Effector memory CD4-positive, alpha-beta T cell (primary cell): ENCODE measurements around the gene SLC11A1.

Experiments used
- DNase-seq, 3 donors: peaks; one replicate each; pipeline ENCODE4 v3.0.0-alpha.2; 2020
- H3K27ac ChIP-seq: 2 replicates; pipeline ENCODE4 v1.7.0; 2013; ENCODE audit warnings: mild to moderate bottlenecking, low read length, moderate library complexity; ENCODE audit not compliant: insufficient read depth, poor library complexity, severe bottlenecking
- H3K27me3 ChIP-seq: replicated peaks from 2 replicates; pipeline ENCODE4 v1.7.0; 2013; ENCODE audit warnings: mild to moderate bottlenecking, low read length; ENCODE audit not compliant: insufficient read depth, control insufficient read depth, poor library complexity, severe bottlenecking
- H3K36me3 ChIP-seq: 2 replicates; pipeline ENCODE4 v1.7.0; 2013; ENCODE audit warnings: mild to moderate bottlenecking, low read length, moderate library complexity; ENCODE audit not compliant: control insufficient read depth, insufficient read depth
- H3K4me1 ChIP-seq: 2 replicates; pipeline ENCODE4 v1.7.0; 2013; ENCODE audit warnings: low read length, mild to moderate bottlenecking; ENCODE audit not compliant: control insufficient read depth, insufficient read depth, poor library complexity, severe bottlenecking
- H3K4me3 ChIP-seq: 2 replicates; pipeline ENCODE4 v1.7.0; 2013; ENCODE audit warnings: low read length, low read depth, mild to moderate bottlenecking; ENCODE audit not compliant: insufficient read depth, poor library complexity, severe bottlenecking
- H3K9me3 ChIP-seq: 2 replicates; pipeline ENCODE4 v1.7.0; 2013; ENCODE audit warnings: mild to moderate bottlenecking, low read length, moderate library complexity; ENCODE audit not compliant: control insufficient read depth

Gene SLC11A1

DNA sequence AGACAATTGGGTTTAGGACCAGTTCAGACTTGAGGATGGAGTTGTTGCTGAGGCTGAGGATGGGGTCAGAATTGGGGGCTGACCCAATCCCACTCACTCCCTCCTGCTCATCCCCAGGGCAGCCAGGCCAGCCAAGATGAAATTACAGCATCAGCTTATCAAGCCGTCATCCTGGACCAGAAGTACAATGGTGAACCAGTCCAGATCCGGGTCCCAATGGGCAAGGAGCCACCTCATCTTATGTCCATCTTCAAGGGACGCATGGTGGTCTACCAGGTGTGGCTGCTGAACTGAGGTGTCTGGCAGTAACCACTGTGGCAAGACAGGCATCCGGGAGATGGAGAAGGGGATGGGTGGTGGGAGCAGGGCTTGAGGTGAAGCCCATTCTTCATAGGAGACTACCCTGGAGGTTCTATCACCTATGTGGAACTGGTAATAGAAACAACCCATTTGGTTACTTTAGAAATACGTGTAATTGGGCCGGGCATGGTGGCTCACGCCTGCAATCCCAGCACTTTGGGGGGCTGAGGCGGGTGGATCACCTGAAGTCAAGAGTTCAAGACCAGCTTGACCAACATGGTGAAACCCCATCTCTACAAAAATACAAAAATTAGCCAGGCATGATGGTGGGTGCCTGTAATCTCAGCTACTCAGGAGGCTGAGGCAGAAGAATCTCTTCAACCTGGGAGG is 50.7 kb downstream of the SLC11A1 start:
- Histone ChIP-seq H3K4me1 (no peaks in the 10 kb centered on the region), H3K36me3 (no peaks in the 10 kb centered on the region), H3K9me3 (no peaks in the 10 kb centered on the region), H3K4me3 (no peak overlapping the region), H3K27ac (no peak overlapping the region), H3K27me3 (no peaks in the 10 kb centered on the region)
- DNase-seq: no peak

DNA sequence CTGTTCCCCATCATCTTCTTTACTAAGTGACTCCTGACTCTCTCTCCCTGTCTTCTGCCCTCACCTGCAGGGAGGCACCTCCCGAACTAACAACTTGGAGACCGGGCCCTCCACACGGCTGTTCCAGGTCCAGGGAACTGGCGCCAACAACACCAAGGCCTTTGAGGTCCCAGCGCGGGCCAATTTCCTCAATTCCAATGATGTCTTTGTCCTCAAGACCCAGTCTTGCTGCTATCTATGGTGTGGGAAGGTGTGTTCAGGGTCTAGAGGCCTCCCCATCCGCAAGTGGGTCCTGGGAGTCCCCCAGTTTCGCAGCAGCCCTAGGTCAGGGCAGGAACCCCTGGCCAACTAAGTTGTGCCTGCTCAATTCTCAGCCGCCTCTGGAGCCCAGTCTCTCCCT is 52.4 kb downstream of the SLC11A1 start:
- no peaks in the 10 kb centered on the region for H3K36me3 ChIP-seq
- no peaks in the 10 kb centered on the region for H3K4me1 ChIP-seq
- H3K27me3 ChIP-seq: no peaks in the 10 kb centered on the region
- H3K4me3 ChIP-seq: no peak overlapping the region
- no peaks in the 10 kb centered on the region for H3K9me3 ChIP-seq
- DNase-seq: no peak
- H3K27ac ChIP-seq: no peak overlapping the region

DNA sequence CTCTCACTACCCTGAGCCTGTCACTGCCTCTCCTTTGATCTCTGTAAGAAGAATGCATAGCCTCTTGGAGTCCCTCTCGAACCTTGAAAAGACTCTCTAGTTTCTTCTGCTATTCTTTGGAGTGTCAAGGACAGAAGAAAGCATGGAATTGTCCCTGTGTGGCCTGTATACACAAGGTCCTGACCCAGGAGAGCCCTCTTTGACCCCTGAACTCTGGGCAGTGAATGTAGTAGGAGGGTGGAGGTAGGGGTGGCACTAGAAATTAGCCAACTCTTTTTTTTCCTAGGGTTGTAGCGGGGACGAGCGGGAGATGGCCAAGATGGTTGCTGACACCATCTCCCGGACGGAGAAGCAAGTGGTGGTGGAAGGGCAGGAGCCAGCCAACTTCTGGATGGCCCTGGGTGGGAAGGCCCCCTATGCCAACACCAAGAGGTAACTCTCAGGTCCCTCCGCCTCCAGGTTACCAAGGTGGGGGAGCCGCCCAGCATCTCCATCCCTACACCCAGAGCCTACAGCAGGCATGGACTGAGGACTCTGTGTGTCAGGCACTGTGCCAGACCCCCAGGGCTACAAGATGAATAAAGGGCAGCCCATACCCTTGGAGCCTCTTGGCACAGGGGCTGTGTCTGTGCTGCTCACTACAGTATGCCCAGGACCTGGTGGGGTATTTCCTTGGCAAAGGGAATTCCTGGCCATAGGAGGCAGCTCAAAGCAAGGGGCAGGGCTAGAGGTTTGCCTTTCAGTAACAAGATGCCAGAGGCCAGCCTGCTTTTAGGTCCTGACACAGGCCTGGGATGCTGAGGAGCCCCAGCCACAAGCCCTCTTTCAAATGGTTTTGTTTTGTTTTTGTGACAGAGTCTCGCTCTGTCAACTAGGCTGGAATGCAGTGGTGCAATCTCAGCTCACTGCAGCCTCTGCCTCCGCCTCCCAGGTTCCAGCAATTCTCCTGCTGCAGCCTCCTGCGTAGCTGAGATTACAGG is 53.2 kb downstream of the SLC11A1 start:
- DNase-seq: no peak
- Histone ChIP-seq H3K4me1 (no peaks in the 10 kb centered on the region), H3K36me3 (no peaks in the 10 kb centered on the region), H3K4me3 (no peak overlapping the region), H3K9me3 (no peaks in the 10 kb centered on the region), H3K27me3 (no peaks in the 10 kb centered on the region), H3K27ac (no peak overlapping the region)

GRCh38 chr2:218436992-218437391 is 54.9 kb downstream of the SLC11A1 start:
- H3K27ac ChIP-seq: no peak overlapping the region
- no peaks in the 10 kb centered on the region for H3K9me3 ChIP-seq
- H3K27me3 ChIP-seq: no peaks in the 10 kb centered on the region
- H3K36me3 ChIP-seq: no peaks in the 10 kb centered on the region
- H3K4me3 ChIP-seq: no peak overlapping the region
- no peak for DNase-seq
- no peaks in the 10 kb centered on the region for H3K4me1 ChIP-seq

GRCh38 chr2:218437969-218438368 is 55.9 kb downstream of the SLC11A1 start:
- H3K4me1 ChIP-seq: no peaks in the 10 kb centered on the region
- H3K4me3 ChIP-seq: no peak overlapping the region
- no peaks in the 10 kb centered on the region for H3K36me3 ChIP-seq

DNA sequence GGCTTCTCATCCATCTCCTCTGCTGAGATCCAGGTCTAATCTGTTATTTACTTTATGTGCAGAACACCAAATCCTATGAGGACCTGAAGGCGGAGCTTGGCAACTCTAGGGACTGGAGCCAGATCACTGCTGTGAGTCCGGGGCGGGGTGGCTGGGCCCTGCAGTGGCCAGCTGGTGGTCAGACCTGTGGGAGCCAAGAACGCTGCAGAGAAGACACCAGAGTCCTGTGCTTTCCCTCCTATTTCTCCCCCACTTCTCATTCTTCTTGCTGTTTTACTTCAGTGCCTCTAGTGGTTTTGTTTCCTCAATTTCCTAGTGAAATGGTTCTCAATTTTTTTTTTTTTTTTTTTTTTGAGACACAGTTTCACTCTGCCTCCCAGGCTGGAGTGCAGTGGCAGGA is 56.5 kb downstream of the SLC11A1 start:
- H3K9me3 ChIP-seq: no peaks in the 10 kb centered on the region
- H3K4me1 ChIP-seq: no peaks in the 10 kb centered on the region
- H3K4me3 ChIP-seq: no peak overlapping the region
- no peaks in the 10 kb centered on the region for H3K27me3 ChIP-seq
- no peaks in the 10 kb centered on the region for H3K36me3 ChIP-seq
- DNase-seq: no peak
- H3K27ac ChIP-seq: no peak overlapping the region

More at GRCh38 chr2:218437969-218438368, 55.9 kb downstream of the SLC11A1 start:
- H3K9me3 ChIP-seq: no peaks in the 10 kb centered on the region
- no peak for DNase-seq
- no peak overlapping the region for H3K27ac ChIP-seq
- H3K27me3 ChIP-seq: no peaks in the 10 kb centered on the region

GRCh38 chr2:218444692-218445357 is 62.8 kb downstream of the SLC11A1 start:
- Histone ChIP-seq H3K4me1 (no peaks in the 10 kb centered on the region), H3K9me3 (no peaks in the 10 kb centered on the region), H3K27ac (no peak overlapping the region), H3K36me3 (no peaks in the 10 kb centered on the region), H3K4me3 (no peak overlapping the region), H3K27me3 (no peaks in the 10 kb centered on the region)
- DNase-seq: no peak

DNA sequence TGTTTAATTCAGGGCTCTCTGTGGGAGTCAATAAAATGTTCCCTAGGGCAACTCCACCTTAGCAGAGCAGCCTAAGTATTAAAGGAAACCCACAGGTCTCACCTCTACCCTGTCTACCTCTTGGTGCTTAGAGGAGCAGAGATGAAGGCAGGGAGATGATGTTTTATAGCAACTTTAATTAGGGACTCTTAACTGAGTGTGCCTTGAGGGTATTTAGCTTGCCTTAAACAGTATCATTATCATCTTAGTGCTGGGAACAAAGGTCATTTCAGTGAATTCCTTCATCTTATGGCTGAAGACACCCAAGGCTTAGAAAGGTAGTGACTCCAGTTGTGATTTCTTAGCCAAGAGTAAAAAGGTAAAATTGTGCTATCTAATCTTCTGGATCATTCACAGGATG is 63.5 kb downstream of the SLC11A1 start:
- H3K36me3 ChIP-seq: no peaks in the 10 kb centered on the region
- DNase-seq: no peak
- H3K4me1 ChIP-seq: no peaks in the 10 kb centered on the region
- H3K27me3 ChIP-seq: no peaks in the 10 kb centered on the region
- no peaks in the 10 kb centered on the region for H3K9me3 ChIP-seq
- no peak overlapping the region for H3K27ac ChIP-seq
- H3K4me3 ChIP-seq: no peak overlapping the region
